ENCODE measurements around the gene CMSS1. TPM values are rescaled to one million over a fixed set of nuclear protein-coding genes. Genes with fewer than 3 reads are reported as not detected.

CMSS1 gene
- total RNA-seq, 1 experiment from 2014 or later = 70.6 TPM

DNA sequence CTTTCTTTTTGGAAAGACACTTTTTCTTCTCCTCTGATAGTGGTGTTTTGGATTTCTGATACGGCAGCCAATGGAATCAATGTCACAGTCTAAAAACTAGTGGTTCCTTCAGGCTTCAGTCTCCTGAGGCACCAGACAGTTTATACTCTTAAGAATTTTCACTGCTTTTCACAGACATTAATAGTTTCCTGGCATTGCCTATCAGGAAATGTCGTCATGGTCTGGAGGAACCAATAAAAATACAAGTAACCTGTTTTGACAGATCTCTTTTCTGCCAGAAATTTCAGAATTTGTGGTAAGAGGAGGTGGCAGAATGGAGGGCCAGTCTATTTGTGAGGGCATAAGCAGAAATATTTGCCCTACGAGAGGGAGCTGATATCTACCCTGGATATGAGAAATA, 251.8 kb downstream of the CMSS1 start (continued):
- no peak for TF ChIP-seq CBFB (CRISPR knock-in tag; IDR thresholded peaks at IDR 0.05; ENCODE audit: low read depth)
- TF ChIP-seq ZNF416 (CRISPR knock-in tag; IDR thresholded peaks at IDR 0.05) = no peak
- TF ChIP-seq ESRRA (CRISPR knock-in tag; IDR thresholded peaks at IDR 0.05; ENCODE audit: borderline replicate concordance) = no peak
- no peak for TF ChIP-seq E2F4 (CRISPR knock-in tag; IDR thresholded peaks at IDR 0.05; ENCODE audit: borderline replicate concordance, low read depth)
- TF ChIP-seq MYBL2 (CRISPR knock-in tag; IDR thresholded peaks at IDR 0.05) = no peak
- no peak for TF ChIP-seq NFE2L1 (CRISPR knock-in tag; IDR thresholded peaks at IDR 0.05)
- no peak for TF ChIP-seq FOXK1 (CRISPR knock-in tag; IDR thresholded peaks at IDR 0.05)
- no peak for TF ChIP-seq ZNF121 (CRISPR knock-in tag; IDR thresholded peaks at IDR 0.05)
- no peak for TF ChIP-seq CREM (CRISPR knock-in tag; IDR thresholded peaks at IDR 0.05)
- no peak for TF ChIP-seq ZNF512 (CRISPR knock-in tag; IDR thresholded peaks at IDR 0.05; ENCODE audit: borderline replicate concordance)
- TF ChIP-seq TEAD1 (CRISPR knock-in tag; IDR thresholded peaks at IDR 0.05) = no peak
- TF ChIP-seq ATF6 (CRISPR knock-in tag; IDR thresholded peaks at IDR 0.05) = no peak
- TF ChIP-seq ZNF425 (CRISPR knock-in tag; conservative IDR thresholded peaks at IDR 0.05) = no peak

GRCh38 chr3:100072326-100073048, 254.8 kb downstream of the CMSS1 start:
- H3K27ac Mint-ChIP-seq = peak overlapping the region; percentile 50
- DNase-seq (ENCODE audit: low spot score) (no peak), ATAC-seq (no peak)
- no peaks in the 10 kb centered on the region for H3K36me3 Mint-ChIP-seq
- H3K4me1 Mint-ChIP-seq = peaks cover 52% of the 10 kb centered on the region
- ChIA-PET CTCF (interaction anchor here (1.0 kb wide), 1 partner anchor 181 kb away, joined by 3 read pairs; no protein-coding TSS in a partner anchor), POLR2A (no interaction called here)
- H3K27me3 Mint-ChIP-seq (ENCODE audit: low read depth) = no peaks in the 10 kb centered on the region
- TF ChIP-seq TP53 (CRISPR knock-in tag; IDR thresholded peaks at IDR 0.05) (no peak), ATF3 (CRISPR knock-in tag; conservative IDR thresholded peaks at IDR 0.05) (no peak), NR1H2 (CRISPR knock-in tag; IDR thresholded peaks at IDR 0.05) (no peak), ZNF263 (CRISPR knock-in tag; IDR thresholded peaks at IDR 0.05; ENCODE audit: low read depth) (no peak), ZNF138 (CRISPR knock-in tag; conservative IDR thresholded peaks at IDR 0.05) (no peak), FOXP1 (CRISPR knock-in tag; IDR thresholded peaks at IDR 0.05; ENCODE audit: borderline replicate concordance) (no peak), KAT7 (CRISPR knock-in tag; IDR thresholded peaks at IDR 0.05; ENCODE audit: borderline replicate concordance) (no peak)
- TF ChIP-seq, protein P1, sequence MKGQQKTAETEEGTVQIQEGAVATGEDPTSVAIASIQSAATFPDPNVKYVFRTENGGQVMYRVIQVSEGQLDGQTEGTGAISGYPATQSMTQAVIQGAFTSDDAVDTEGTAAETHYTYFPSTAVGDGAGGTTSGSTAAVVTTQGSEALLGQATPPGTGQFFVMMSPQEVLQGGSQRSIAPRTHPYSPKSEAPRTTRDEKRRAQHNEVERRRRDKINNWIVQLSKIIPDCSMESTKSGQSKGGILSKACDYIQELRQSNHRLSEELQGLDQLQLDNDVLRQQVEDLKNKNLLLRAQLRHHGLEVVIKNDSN (CRISPR knock-in tag; IDR thresholded peaks at IDR 0.05) = no peak
- H3K9me3 Mint-ChIP-seq = no peaks in the 10 kb centered on the region
- no peak overlapping the region for H3K4me3 Mint-ChIP-seq
